SH-SY5Y (cell line): ENCODE results near the gene NFIA.

Experiments used
- GATA2 ChIP-seq: IDR thresholded peaks from 2 replicates; pipeline ENCODE4 v1.6.1; 2011; ENCODE audit warnings: mild to moderate bottlenecking, low read depth, low read length
- GATA3 ChIP-seq: IDR thresholded peaks from 2 replicates; pipeline ENCODE4 v1.6.1; 2011; ENCODE audit warnings: low read depth, mild to moderate bottlenecking, low read length, moderate library complexity

- TF ChIP-seq GATA3 (no peak), GATA2 (no peak)
Measured at GRCh38 chr1:61481315-61481715, 399.0 kb downstream of the NFIA start.
